HG03139 (cell line): ENCODE measurements around the gene VTN.

Experiments
- ATAC-seq: cut with Tn5 transposase; IDR thresholded peaks from one replicate; pipeline ENCODE4 v1.9.1; 2021; ENCODE audit not compliant: unreplicated experiment

The VTN gene

GRCh38 chr17:28396635-28397239 lies 26.6 kb upstream of the VTN start:
- no peak for ATAC-seq

DNA sequence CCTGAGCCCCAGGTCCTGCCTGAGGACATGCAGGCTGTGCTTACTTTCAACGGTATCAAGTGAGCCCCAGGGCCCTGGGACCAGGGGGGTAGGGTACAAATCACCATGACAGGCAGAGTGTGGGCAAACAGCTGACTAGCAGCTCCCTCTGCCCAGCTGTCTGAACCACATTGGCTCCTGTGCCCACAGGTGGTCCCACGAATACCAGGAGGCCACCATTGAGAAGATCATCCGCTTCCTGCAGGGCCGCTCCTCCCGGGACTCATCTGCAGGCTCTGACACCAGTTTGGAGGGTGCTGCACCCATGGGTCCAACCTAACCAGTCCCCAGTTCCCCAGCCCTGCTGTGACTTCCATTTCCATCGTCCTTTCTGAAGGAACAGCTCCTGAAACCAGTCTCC lies 25.9 kb upstream of the VTN start:
- ATAC-seq: no peak

GRCh38 chr17:28395426-28395825 lies 25.3 kb upstream of the VTN start:
- no peak for ATAC-seq

DNA sequence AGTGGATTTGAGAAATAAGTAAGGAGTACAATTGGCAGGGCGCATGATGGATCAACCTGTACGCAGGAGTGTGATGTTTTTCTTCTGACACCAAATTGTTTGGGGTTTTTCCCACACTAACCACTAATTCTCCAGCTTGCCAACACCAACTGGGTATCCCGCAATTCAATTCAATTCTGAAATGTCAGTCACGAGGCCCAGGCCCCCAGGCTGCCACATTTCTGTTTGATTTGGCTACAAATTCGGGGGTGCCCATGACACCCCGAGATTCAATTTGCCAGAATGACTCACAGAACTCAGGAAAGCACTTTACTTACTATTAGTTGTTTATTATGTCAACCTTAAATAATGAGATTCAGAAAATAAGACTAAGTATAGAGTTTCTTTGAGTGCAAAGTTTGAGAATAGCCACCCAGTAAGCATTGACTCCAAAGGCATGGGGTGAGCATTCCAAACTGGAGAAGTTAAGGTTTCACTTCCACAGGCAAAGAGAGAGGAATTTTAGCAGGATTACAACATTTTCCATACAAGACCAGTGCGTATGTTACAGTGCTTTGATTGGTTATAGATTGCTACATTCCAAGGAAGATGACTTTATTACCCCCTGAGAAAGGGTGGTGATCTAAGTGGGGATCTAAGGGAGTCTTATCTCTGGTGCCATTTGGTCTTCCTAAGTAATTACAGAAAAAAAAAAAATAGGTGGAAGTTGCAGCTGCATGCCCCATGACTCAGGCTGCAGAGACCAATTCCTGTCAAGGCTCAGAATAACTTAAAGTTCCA lies 24.4 kb upstream of the VTN start:
- no peak for ATAC-seq

DNA sequence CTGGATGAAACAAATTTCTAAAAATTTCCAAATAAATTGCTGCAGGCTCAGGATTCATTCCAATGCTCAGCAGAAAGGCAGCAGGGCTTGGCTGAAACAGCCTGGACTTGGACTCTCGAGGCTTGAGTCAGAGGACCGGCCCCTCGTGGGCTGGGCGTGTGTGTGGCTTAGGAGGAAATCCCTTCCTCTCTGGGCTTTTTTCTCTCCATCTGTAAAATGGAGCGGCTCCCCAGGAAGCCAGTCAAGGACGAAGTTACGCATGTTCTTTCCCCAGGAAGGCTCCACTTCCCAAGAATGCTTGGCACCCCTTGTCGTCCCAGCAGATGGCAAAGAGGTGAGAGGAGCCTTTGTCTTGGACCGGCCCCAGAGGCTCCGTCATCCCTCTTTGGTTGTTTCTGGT lies 22.4 kb upstream of the VTN start:
- ATAC-seq: no peak

- no peak for ATAC-seq
Observed at GRCh38 chr17:28391401-28391800, 21.3 kb upstream of the VTN start.

DNA sequence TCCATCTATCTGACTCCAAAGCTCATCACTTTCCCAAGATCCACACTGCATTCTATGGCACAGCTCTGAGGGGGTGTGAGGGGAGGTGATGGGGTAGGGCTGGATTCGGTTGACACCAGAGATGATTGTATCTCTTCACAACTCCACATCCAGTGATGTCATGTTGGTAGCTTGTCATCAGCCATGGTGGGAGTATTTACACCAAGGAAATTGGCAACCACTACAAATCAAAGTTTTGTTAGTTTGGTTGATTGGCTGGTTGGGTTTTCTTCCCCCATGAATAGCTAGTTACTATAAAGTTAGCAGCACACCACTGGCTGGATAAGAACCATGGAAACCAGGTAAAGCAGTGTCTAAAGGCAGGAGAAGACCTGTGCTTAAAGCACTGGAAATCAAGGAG lies 20.9 kb upstream of the VTN start:
- no peak for ATAC-seq

DNA sequence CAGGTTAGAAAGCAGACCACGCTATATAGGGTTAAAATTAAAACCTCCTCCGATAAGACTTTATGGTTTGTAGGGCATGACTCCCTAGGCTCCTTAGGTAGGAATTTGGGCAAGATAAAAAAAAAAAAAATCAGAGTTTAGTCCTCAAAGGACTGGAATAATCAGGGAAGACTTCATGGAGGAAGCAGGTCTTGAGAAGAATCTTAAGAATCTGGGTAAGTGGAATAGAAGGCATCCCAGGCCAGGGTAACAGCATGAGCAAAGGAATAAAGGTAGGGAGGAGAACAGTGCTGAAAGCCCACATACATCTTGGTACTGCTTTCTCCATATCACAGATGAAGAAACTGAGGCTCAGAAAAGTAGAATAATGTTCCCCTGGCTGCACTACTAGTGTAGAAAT lies 20.5 kb upstream of the VTN start:
- ATAC-seq: no peak

DNA sequence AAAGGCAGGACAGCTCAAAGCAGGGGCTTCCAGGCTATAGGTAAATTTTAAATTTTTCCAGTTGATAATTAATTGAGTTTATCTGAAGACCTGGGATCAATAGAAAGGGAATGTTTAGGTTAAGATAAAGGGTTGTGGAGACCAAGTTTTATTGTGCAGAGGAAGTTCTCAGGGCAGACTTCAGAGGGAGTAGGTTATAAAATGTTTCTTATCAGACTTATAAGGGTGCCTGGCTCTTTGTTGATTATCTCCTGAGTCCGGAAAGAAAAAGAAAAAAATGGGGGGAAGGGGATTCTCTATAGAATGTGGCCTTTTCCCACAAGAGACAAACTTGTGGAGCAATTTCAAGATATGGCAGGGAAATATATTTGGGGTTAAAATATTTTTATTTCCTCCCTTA lies 20.0 kb upstream of the VTN start:
- no peak for ATAC-seq

GRCh38 chr17:28388106-28388505 lies 18.0 kb upstream of the VTN start:
- no peak for ATAC-seq

- ATAC-seq: no peak
Observed at GRCh38 chr17:28386391-28386790, 16.3 kb upstream of the VTN start.

DNA sequence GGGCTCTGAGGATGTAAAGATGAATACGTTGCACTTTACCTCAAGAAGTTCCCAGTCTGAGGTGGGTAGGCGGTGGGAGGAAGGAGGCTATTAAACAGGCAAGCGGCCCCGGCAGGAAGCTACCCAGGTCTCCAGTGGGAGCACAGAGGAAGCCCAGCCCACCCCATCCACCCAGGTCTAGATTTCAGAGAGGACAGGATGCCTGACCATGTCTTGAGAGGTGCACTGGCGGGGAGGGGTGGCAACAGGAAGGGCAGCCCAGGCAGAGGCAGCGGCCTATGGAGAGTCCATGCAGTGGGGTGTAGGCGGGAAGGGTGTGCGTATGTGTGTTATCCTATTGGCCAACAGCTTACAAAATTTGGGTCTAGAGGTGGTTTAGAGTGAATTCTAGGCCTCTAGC lies 15.3 kb upstream of the VTN start:
- no peak for ATAC-seq

GRCh38 chr17:28385037-28385400 lies 14.9 kb upstream of the VTN start:
- peak; percentile 26 for ATAC-seq

DNA sequence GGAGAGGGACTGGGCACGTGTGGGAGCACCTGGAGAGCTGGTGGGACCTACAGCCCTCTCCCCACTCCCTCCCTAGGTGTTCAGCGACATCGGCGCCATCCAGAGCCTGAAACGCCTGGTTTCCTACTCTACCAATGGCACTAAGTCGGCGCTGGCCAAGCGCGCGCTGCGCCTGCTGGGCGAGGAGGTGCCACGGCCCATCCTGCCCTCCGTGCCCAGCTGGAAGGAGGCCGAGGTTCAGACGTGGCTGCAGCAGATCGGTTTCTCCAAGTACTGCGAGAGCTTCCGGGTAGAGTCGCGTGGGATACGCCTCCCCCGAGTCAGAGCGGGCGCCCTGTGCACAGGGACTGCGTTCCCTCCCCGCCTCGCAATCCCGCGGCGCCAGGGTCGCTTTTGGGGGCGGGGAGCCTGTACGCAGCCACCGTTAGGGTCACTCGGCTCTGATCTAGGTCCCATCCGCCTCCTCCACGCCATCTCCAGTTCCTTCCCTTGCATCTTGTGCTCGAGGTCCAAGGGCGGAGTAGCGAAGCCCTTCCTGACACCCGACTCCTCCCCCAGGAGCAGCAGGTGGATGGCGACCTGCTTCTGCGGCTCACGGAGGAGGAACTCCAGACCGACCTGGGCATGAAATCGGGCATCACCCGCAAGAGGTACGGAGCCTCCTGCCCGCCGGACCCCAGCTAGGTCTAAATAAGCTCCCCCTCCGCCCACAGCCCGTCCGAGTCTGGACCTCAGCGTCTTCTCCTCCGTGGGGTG lies 14.4 kb upstream of the VTN start:
- ATAC-seq: peak; percentile 77

GRCh38 chr17:28381141-28381825 lies 11.2 kb upstream of the VTN start:
- ATAC-seq: no peak

DNA sequence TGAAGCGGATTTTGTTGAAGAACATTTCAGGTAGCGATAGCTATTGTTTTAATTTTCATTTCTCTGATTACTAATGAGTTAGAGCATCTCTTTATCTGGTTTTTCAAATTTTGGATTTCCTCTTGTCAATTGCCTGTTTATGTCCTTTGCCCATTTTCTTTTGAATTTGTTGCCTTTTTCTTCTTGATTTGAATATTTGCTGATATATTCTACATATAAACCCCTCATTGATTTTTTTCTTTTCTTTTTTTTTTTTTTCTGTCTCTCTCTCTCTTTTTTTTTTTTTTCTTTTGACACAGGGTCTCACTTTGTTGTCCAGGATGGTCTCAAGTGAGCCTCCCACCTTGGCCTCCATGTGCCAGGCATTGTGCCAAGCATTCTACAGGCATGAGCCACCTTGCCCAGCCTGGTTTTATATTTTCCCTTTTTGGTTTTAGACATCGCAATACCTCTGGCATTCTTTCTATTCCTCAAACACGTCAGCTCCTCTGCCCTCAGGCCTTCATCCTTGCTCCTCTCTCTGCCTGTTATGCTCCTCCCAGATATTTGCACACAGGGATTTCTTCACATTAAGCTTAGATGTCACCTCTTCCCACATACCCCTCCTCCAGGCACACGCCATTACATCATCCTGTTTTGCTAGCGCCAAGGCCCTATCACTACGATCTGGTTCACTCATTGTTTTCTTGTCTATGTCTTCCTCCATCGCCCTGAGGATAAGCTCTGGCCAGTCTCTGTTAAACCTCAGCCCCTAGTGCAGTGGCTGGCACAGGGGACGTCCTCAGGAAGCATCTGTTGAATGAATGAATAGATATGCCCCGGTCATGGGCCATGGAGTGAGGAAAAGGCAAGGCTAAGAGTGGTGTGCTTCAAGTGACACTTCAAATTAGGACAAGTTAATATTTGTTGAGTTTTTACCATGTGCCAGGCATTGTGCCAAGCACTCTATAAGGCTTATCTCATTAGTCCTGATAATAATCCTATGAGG lies 10.0 kb upstream of the VTN start:
- ATAC-seq: no peak

GRCh38 chr17:28372945-28373274 lies 2.8 kb upstream of the VTN start:
- ATAC-seq: no peak

DNA sequence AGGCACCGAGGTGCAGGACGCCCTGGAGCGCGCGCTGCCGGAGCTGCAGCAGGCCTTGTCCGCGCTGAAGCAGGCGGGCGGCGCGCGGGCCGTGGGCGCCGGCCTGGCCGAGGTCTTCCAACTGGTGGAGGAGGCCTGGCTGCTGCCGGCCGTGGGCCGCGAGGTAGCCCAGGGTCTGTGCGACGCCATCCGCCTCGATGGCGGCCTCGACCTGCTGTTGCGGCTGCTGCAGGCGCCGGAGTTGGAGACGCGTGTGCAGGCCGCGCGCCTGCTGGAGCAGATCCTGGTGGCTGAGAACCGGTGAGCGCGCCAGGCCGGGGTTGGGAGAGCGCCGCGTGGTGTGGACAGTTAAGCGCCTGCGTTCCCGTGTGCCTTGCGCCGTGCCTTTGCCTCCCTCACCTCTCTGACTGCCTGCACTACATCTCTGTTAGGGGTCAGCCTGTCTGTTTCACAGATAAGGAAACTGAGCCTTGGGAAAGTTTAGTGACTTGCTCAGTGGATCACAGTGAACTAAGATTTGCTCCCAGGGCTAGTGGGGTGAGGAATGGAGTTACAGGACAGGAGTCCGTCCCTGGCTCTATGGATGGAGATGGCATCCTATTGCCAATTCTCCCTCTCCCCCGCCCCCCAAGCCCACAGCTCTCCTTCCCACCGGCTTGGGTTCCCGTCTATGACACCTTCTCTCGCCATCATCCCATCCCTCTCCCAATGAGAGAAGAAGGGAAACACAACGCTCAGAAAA lies 2.3 kb upstream of the VTN start:
- ATAC-seq: no peak

GRCh38 chr17:28371245-28372202 lies 1.4 kb upstream of the VTN start, which contains the start of gene SARM1:
Gene SARM1, plus strand, starts transcription at chr17:28371694. Its CDS starts 339 bp downstream, at chr17:28372033.
- ATAC-seq: peak; percentile 79
